ENCODE data around the gene PDZRN4.

DNA sequence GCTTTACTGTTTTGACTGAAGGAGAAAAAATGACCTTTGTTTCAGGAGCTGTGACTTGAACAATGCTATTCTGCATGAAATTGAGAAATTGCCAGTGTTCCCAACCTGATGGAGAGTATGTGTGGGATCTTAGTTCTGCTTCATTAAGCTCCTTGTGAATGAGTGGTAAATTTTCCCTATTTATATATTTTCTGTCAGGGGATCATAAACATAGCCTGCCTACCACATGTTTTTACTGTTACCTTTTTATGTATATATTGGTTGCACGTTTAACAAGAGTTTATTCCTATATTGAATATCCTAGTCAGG, 271.7 kb downstream of the PDZRN4 start:
- TF ChIP-seq FOXA1 (IDR thresholded peaks at IDR 0.05) (no peak), ZNF384 (IDR thresholded peaks at IDR 0.05) (no peak), SUZ12 (IDR thresholded peaks at IDR 0.05) (no peak), FOXK2 (IDR thresholded peaks at IDR 0.05) (no peak), CTBP1 (IDR thresholded peaks at IDR 0.05; ENCODE audit: borderline replicate concordance) (no peak), LEF1 (IDR thresholded peaks at IDR 0.05; ENCODE audit: borderline replicate concordance) (no peak), SP1 (IDR thresholded peaks at IDR 0.05) (no peak), ELF4 (IDR thresholded peaks at IDR 0.05) (no peak), FOXM1 (IDR thresholded peaks at IDR 0.05; ENCODE audit: borderline replicate concordance) (no peak), PKNOX1 (IDR thresholded peaks at IDR 0.05) (no peak), ARNT (IDR thresholded peaks at IDR 0.05) (no peak)

Measured in HEK293T (cell line).